Measurements from ENCODE around the gene GHR.

The GHR gene

DNA sequence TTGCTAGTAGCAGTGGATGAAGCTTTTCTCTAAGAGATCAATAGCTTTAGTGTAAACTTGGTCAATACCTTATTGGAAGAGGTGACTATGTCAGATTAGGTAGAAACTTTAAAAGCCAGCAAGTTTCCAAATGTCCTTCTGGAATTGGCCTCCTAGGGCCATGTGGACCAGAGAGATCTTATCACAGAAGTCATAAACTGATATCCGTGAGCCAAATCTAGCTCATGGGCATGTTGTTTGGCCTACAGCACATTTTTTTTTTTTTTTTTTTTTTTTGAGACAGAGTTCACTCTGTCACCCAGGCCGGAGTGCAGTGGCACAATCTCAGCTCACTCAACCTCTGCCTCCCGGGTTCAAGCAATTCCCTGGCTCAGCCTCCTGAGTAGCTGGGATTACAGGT lies 175.9 kb downstream of the GHR start:
- H3K27me3 ChIP-seq = no peaks in the 10 kb centered on the region
- H3K27ac ChIP-seq = no peak overlapping the region
- H3K36me3 ChIP-seq = no peaks in the 10 kb centered on the region
- no peak overlapping the region for H3K4me3 ChIP-seq (ENCODE audit: low read depth in 1 of 2, low read length in 1 of 2)
- H3K4me1 ChIP-seq (ENCODE audit: control insufficient read depth in 1 of 2, insufficient read depth in 1 of 2, low read depth in 1 of 2, low read length in 1 of 2) = peaks cover 0 to 3% of the 10 kb centered on the region in 2 experiments
- TF ChIP-seq, protein P1, sequence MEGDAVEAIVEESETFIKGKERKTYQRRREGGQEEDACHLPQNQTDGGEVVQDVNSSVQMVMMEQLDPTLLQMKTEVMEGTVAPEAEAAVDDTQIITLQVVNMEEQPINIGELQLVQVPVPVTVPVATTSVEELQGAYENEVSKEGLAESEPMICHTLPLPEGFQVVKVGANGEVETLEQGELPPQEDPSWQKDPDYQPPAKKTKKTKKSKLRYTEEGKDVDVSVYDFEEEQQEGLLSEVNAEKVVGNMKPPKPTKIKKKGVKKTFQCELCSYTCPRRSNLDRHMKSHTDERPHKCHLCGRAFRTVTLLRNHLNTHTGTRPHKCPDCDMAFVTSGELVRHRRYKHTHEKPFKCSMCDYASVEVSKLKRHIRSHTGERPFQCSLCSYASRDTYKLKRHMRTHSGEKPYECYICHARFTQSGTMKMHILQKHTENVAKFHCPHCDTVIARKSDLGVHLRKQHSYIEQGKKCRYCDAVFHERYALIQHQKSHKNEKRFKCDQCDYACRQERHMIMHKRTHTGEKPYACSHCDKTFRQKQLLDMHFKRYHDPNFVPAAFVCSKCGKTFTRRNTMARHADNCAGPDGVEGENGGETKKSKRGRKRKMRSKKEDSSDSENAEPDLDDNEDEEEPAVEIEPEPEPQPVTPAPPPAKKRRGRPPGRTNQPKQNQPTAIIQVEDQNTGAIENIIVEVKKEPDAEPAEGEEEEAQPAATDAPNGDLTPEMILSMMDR (IDR thresholded peaks at IDR 0.05) = no peak
- no peaks in the 10 kb centered on the region for H3K9me3 ChIP-seq

DNA sequence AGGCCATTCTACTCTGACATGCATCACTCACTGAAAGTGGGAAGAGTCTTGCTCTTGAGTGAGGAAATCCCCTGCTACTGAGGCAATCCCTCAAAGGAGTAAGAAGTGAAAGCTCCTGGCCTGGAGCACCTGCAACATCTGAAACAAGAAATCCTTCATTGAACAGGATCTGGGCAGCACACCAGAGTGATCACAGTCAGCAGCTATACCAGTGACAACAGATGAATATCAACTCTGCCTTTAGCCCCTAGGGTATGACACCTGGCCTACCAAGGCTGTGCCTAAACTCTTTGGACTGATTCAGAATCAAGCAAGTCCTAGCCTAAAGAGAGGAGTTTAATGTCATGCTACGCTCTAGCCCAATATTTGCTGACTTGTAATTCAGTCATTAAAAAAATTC lies 177.2 kb downstream of the GHR start:
- no peak overlapping the region for H3K27ac ChIP-seq

GRCh38 chr5:42604171-42604711 lies 181.0 kb downstream of the GHR start:
- Histone ChIP-seq H3K36me3 (no peaks in the 10 kb centered on the region), H3K9me3 (no peaks in the 10 kb centered on the region), H3K4me1 (ENCODE audit: control insufficient read depth in 1 of 2, insufficient read depth in 1 of 2, low read depth in 1 of 2, low read length in 1 of 2) (no peaks in the 10 kb centered on the region), H3K27ac (no peak overlapping the region), H3K4me3 (ENCODE audit: low read depth in 1 of 2, low read length in 1 of 2) (no peak overlapping the region), H3K27me3 (no peaks in the 10 kb centered on the region)
- TF ChIP-seq, protein P1 (IDR thresholded peaks at IDR 0.05) = no peak

More for the DNA sequence above, 177.2 kb downstream of the GHR start:
- Histone ChIP-seq H3K9me3 (no peaks in the 10 kb centered on the region), H3K4me1 (ENCODE audit: control insufficient read depth in 1 of 2, insufficient read depth in 1 of 2, low read depth in 1 of 2, low read length in 1 of 2) (no peaks in the 10 kb centered on the region), H3K27me3 (no peaks in the 10 kb centered on the region), H3K4me3 (ENCODE audit: low read depth in 1 of 2, low read length in 1 of 2) (no peak overlapping the region), H3K36me3 (no peaks in the 10 kb centered on the region)
- TF ChIP-seq, protein P1 (IDR thresholded peaks at IDR 0.05) = no peak

DNA sequence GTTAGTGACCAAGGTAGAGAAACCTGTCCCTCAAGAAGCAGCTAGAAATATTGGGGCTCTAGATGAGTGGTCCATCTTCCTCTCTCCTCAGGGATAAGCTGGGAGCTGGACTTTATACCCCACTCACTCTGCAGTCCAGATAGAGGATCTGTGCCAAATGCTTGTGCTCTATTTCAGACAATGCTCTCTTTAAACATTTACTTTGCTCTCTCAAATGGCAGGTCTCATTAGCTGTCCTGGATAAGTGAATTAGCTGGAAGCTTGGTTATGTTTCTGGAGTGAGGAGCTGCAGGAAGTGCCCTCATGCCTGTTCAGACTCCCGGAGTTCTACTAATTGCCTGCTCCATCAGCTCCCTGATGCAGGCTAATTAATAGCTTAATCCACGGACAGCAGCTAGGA lies 182.3 kb downstream of the GHR start:
- no peaks in the 10 kb centered on the region for H3K4me1 ChIP-seq (ENCODE audit: control insufficient read depth in 1 of 2, insufficient read depth in 1 of 2, low read depth in 1 of 2, low read length in 1 of 2)
- no peaks in the 10 kb centered on the region for H3K9me3 ChIP-seq
- H3K4me3 ChIP-seq (ENCODE audit: low read depth in 1 of 2, low read length in 1 of 2) = no peak overlapping the region
- no peak overlapping the region for H3K27ac ChIP-seq
- no peaks in the 10 kb centered on the region for H3K36me3 ChIP-seq
- TF ChIP-seq, protein P1 (IDR thresholded peaks at IDR 0.05) = no peak
- no peaks in the 10 kb centered on the region for H3K27me3 ChIP-seq

- Histone ChIP-seq H3K27ac (no peak overlapping the region), H3K36me3 (no peaks in the 10 kb centered on the region), H3K4me1 (ENCODE audit: control insufficient read depth in 1 of 2, insufficient read depth in 1 of 2, low read depth in 1 of 2, low read length in 1 of 2) (no peaks in the 10 kb centered on the region), H3K4me3 (ENCODE audit: low read depth in 1 of 2, low read length in 1 of 2) (no peak overlapping the region), H3K9me3 (no peaks in the 10 kb centered on the region), H3K27me3 (no peaks in the 10 kb centered on the region)
- TF ChIP-seq, protein P1 (IDR thresholded peaks at IDR 0.05) = no peak
Observed at GRCh38 chr5:42606464-42606869, 183.2 kb downstream of the GHR start.

GRCh38 chr5:42611437-42611836 lies 188.2 kb downstream of the GHR start:
- TF ChIP-seq, protein P1 (IDR thresholded peaks at IDR 0.05) = no peak
- Histone ChIP-seq H3K27me3 (no peaks in the 10 kb centered on the region), H3K27ac (no peak overlapping the region), H3K9me3 (no peaks in the 10 kb centered on the region), H3K4me3 (ENCODE audit: low read depth in 1 of 2, low read length in 1 of 2) (no peak overlapping the region), H3K4me1 (ENCODE audit: control insufficient read depth in 1 of 2, insufficient read depth in 1 of 2, low read depth in 1 of 2, low read length in 1 of 2) (no peaks in the 10 kb centered on the region), H3K36me3 (no peaks in the 10 kb centered on the region)
